Brain microvascular endothelial cell (primary cell): ENCODE measurements around the gene CST9L.

Experiments used
- DNase-seq: peaks from one replicate; pipeline ENCODE4 v3.0.0-alpha.2; 2020
- H3K27ac ChIP-seq: fragments of 250-450 bp; sonication (Bioruptor Pico); 2 replicates; pipeline ENCODE4 v1.5.1; 2020; ENCODE audit warnings: mild to moderate bottlenecking, moderate library complexity
- H3K27me3 ChIP-seq: fragments of 250-450 bp; sonication (Bioruptor Pico); replicated peaks from 2 replicates; pipeline ENCODE4 v1.5.1; 2020; ENCODE audit warnings: mild to moderate bottlenecking
- H3K36me3 ChIP-seq: fragments of 250-450 bp; sonication (Bioruptor Pico); replicated peaks from 2 replicates; pipeline ENCODE4 v1.5.1; 2020; ENCODE audit warnings: mild to moderate bottlenecking
- H3K4me3 ChIP-seq: 2 replicates; pipeline ENCODE4 v1.5.1; 2011; ENCODE audit warnings: low read depth, mild to moderate bottlenecking, control low read depth, low read length, moderate library complexity
- CTCF ChIP-seq: IDR thresholded peaks from 2 replicates; pipeline ENCODE4 v1.5.1; 2011; ENCODE audit warnings: low read depth, mild to moderate bottlenecking, moderate library complexity, low read length, control low read depth, inconsistent platforms; ENCODE audit errors: missing control alignments
- in situ Hi-C: cut with HindIII; loops from 2 replicates; pipeline ENCODE4 v1.10.0; 2017; ENCODE audit warnings: low sequenced_read_pairs, low pct_ligation_motif_present

Gene CST9L

DNA sequence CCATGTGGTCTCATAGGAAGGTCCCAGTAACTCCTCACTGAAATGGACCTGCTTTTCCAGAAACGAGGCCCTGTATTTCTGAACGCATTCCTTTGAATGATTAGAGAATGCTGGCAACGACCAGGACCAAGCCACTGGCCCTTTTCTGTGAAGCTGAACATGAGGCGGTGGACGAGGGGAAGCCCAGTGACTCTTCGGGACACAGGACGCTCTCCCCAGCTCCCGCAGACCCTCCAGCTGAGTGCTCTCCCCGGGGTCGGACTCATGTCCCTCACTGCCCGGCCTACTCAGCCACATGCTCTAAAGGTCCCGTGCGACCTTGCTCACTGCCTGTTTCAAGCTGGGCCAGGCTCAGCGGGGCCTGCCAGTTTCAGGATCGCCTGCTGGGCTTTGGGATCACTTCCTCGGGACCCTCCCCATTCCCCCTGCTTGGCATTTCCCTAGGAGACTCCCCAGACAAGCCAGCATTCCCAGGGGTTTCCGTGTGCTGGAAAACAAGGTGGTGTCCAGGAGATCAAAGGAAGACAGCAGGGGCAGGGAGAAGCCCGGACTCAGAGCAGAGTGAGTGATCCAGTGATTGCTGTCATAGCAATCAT is 40.1 kb upstream of the CST9L start:
- TF ChIP-seq CTCF: no peak
- H3K27me3 ChIP-seq: no peaks in the 10 kb centered on the region
- in situ Hi-C loops: no loop called here
- no peak overlapping the region for H3K4me3 ChIP-seq
- no peak for DNase-seq
- no peak overlapping the region for H3K27ac ChIP-seq
- no peaks in the 10 kb centered on the region for H3K36me3 ChIP-seq

DNA sequence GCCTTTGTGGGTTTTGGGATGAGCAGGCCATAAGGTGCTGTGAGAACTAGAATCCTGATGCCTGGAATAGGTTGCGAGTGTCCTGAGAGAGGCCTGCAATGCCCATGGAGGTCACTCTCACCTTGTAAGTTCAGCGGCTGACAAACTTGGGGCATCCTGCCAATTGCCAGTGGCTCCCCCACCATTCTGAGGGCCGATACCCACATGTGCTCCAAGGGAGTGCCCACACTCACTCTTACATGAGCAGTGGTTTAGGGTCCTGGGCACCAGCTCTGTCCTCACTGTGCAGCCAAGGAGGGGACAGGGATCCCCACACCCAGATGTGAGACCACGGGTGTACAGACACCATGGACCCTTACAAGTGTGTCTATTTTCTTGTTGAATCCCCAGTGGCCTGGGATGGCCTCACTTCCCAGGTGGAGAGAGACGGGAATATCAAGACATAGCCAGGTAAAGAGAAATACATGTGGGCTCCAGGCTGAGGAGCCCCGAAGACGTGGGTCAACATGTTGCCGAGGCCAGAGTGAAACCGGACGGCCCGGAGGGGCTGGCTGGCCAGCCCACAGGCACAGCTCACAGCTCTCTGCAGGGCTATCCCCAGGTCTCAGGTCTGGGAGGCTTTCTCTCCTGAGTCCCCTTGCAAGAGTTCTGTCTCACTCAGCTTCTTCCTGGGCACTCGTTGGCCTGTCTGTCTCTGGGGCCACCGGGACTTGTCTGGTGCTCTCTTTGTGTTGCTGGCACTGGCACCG is 39.4 kb upstream of the CST9L start:
- Histone ChIP-seq H3K4me3 (no peak overlapping the region), H3K27me3 (no peaks in the 10 kb centered on the region), H3K27ac (no peak overlapping the region), H3K36me3 (no peaks in the 10 kb centered on the region)
- no peak for DNase-seq
- in situ Hi-C loops: no loop called here
- no peak for TF ChIP-seq CTCF

GRCh38 chr20:23606652-23607049 is 38.4 kb upstream of the CST9L start:
- DNase-seq: peak; percentile 64
- Histone ChIP-seq H3K27ac (no peak overlapping the region), H3K27me3 (no peaks in the 10 kb centered on the region), H3K4me3 (no peak overlapping the region), H3K36me3 (no peaks in the 10 kb centered on the region)
- in situ Hi-C loops: no loop called here
- peak; percentile 97 for TF ChIP-seq CTCF

- in situ Hi-C loops: no loop called here
- DNase-seq: no peak
- H3K36me3 ChIP-seq: no peaks in the 10 kb centered on the region
Measured at GRCh38 chr20:23605867-23606651, 37.8 kb upstream of the CST9L start, which contains the start of gene CST9. Gene CST9 (minus strand): TSS chr20:23605917. CDS start chr20:23605864, 53 bp downstream.

GRCh38 chr20:23604306-23604705 is 36.0 kb upstream of the CST9L start:
- no peak for DNase-seq
- no peaks in the 10 kb centered on the region for H3K27me3 ChIP-seq
- in situ Hi-C loops: no loop called here
- no peak for TF ChIP-seq CTCF
- H3K4me3 ChIP-seq: no peak overlapping the region
- H3K27ac ChIP-seq: no peak overlapping the region
- H3K36me3 ChIP-seq: no peaks in the 10 kb centered on the region

More at GRCh38 chr20:23605867-23606651, 37.8 kb upstream of the CST9L start, which contains the start of gene CST9:
- H3K4me3 ChIP-seq: no peak within 1 kb of the TSS
- no peak within 1 kb of the TSS for H3K27ac ChIP-seq
- no peak for TF ChIP-seq CTCF
- no peaks in the 10 kb centered on the region for H3K27me3 ChIP-seq
